SK-N-MC (cell line): ENCODE measurements around the gene TRIM49C.
"Not testable (repeated sequence)": the region's sequence is repeated elsewhere in the genome, so short reads cannot be mapped to it uniquely, and the experiment has no call there.

Source experiments
- EZH2 ChIP-seq: fragments of 200-600 bp; sonication (generic); IDR thresholded peaks from one replicate; pipeline ENCODE4 v1.6.1; 2017; ENCODE audit warnings: antibody characterized with exemption
- POLR2AphosphoS5 ChIP-seq: IDR thresholded peaks from 2 replicates; pipeline ENCODE4 v1.6.1; 2012; ENCODE audit warnings: mild to moderate bottlenecking, low read depth, low read length, borderline replicate concordance

GRCh38 chr11:90085650-90086049, 54.7 kb downstream of the TRIM49C start, which contains the start of gene UBTFL1:
- TF ChIP-seq EZH2, POLR2AphosphoS5: not testable (repeated sequence)
